ENCODE results near the gene RAB3C. TPM values are rescaled to one million over a fixed set of nuclear protein-coding genes. Genes with fewer than 3 reads are reported as not detected.

Gene RAB3C
- polyA plus RNA-seq, 6 donors from 2014 or later = 1.1 TPM; not detected in 5

- no peak for ATAC-seq (ENCODE audit: low read depth in 2 of 2)
Observed at GRCh38 chr5:58849223-58849622, 266.3 kb downstream of the RAB3C start.

DNA sequence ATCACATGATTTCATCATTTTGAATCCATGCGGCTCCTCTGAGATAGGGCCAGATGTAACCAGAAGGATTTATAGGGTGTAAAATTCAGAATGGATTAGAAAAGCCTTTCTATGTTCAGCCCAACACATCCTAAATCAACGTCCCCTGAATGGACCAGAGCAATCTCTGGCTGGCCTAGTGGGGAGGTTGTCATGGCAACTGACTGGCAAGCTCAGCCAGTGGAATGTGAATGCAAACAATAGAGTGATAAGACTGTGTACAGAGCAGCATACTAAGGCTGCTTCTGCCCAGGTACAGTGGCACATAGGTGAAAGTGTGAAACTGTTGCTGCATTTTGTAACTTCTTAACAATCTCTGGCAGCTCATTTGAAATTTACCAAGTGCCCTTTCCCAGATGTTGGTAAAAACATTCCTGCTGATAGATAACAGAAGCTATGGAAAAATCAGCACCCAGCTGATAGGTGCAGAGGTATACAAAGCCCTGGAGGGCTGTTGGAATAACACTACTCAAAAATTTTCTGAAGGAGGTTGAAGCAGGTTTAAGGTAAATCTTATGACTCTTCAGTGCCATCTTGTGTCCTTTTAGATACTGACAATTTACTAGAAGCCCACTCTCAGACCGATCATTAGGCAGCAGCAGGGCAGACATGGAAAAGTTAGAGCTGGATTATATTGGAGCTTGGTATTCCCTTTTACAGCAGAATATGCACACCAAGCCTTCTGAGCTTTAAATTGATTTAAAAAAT lies 267.2 kb downstream of the RAB3C start:
- ATAC-seq (ENCODE audit: low read depth in 2 of 2) (peak; percentile 40 to 67), DNase-seq (peak; percentile 35)
- Mint-ChIP-seq H3K27ac (no peak overlapping the region), H3K27me3 (peaks cover 0 to 12% (median 5%) of the 10 kb centered on the region in 3 donors), H3K36me3 (no peaks in the 10 kb centered on the region), H3K4me1 (peaks cover 0 to 5% (median 0%) of the 10 kb centered on the region in 3 donors), H3K9me3 (no peaks in the 10 kb centered on the region), H3K4me3 (no peak overlapping the region)

More at GRCh38 chr5:58849223-58849622, 266.3 kb downstream of the RAB3C start:
- Mint-ChIP-seq H3K27ac (no peak overlapping the region), H3K27me3 (peaks cover 0 to 12% (median 5%) of the 10 kb centered on the region in 3 donors), H3K9me3 (no peaks in the 10 kb centered on the region), H3K4me1 (peaks cover 0 to 5% (median 0%) of the 10 kb centered on the region in 3 donors), H3K36me3 (no peaks in the 10 kb centered on the region), H3K4me3 (no peak overlapping the region)
- no peak for DNase-seq

DNA sequence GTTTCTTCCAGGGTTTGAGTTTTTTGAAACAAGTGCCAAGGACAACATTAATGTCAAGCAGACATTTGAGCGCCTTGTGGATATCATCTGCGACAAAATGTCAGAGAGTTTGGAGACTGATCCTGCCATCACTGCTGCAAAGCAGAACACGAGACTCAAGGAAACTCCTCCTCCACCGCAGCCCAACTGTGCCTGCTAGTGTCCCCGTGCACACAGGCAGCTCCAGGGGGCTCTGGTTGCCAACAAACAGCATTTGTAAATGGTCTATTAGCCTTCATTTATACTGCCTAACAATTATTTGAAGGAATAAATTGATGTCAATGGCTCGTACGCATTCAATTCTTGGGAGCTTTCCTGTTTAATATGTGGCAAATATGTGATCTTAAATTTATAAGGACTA lies 268.3 kb downstream of the RAB3C start:
- H3K27ac Mint-ChIP-seq = no peak overlapping the region
- DNase-seq = no peak
- no peaks in the 10 kb centered on the region for H3K9me3 Mint-ChIP-seq
- peaks cover 0 to 12% (median 5%) of the 10 kb centered on the region in 3 donors for H3K27me3 Mint-ChIP-seq
- no peaks in the 10 kb centered on the region for H3K36me3 Mint-ChIP-seq
- peaks cover 0 to 5% (median 0%) of the 10 kb centered on the region in 3 donors for H3K4me1 Mint-ChIP-seq
- H3K4me3 Mint-ChIP-seq = no peak overlapping the region
- no peak for ATAC-seq (ENCODE audit: low read depth in 2 of 2)

GRCh38 chr5:58851571-58851970 lies 268.7 kb downstream of the RAB3C start:
- no peaks in the 10 kb centered on the region for H3K9me3 Mint-ChIP-seq
- no peaks in the 10 kb centered on the region for H3K36me3 Mint-ChIP-seq
- no peak overlapping the region for H3K4me3 Mint-ChIP-seq
- no peak overlapping the region for H3K27ac Mint-ChIP-seq
- DNase-seq = no peak
- peaks cover 0 to 12% (median 5%) of the 10 kb centered on the region in 3 donors for H3K27me3 Mint-ChIP-seq
- peaks cover 0 to 5% (median 0%) of the 10 kb centered on the region in 3 donors for H3K4me1 Mint-ChIP-seq
- no peak for ATAC-seq (ENCODE audit: low read depth in 2 of 2)

DNA sequence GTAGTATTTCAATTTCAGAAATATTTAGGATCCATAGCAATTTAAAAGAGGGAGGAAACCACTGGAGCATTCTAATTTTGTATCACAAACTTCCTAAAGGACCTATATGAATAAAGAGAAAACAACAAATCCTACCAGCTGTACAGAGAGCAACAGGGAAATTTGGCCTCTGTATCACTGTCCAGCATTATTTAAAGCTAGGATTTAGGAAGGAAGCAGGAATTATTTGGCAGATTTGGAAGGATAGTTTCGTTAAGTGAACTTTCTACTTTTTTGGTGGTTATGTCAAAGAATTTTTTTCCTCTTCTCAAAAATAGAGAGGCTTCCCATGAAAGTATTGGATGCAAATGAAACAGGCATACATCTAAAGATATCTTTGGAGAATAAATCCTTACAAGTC lies 269.7 kb downstream of the RAB3C start:
- ATAC-seq (ENCODE audit: low read depth in 2 of 2) = no peak

DNA sequence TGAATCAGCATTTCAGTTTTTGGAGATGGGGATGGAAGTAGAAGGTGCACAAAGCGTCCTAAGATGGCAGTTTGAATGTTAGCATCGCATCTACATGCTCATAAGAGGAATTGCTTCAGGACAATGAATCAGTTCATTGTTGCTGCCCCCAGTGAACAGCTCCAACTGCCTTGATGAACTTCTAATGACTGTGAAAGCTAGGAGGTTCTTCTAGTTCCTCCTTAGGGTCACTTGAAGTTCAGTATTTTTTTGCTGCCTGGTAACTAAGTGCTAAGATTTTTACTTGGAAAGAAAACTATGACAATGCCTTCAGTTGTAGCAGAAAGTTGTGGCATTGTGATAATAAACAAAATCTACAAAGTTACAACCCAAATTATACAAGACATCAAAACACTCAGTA lies 271.6 kb downstream of the RAB3C start:
- H3K36me3 Mint-ChIP-seq = no peaks in the 10 kb centered on the region
- peaks cover 0 to 5% (median 0%) of the 10 kb centered on the region in 3 donors for H3K4me1 Mint-ChIP-seq
- H3K27ac Mint-ChIP-seq = no peak overlapping the region
- peaks cover 0 to 20% (median 5%) of the 10 kb centered on the region in 3 donors for H3K27me3 Mint-ChIP-seq
- DNase-seq = no peak
- no peak for ATAC-seq (ENCODE audit: low read depth in 2 of 2)
- H3K4me3 Mint-ChIP-seq = no peak overlapping the region
- H3K9me3 Mint-ChIP-seq = no peaks in the 10 kb centered on the region

More for the DNA sequence above, 269.7 kb downstream of the RAB3C start:
- no peak for DNase-seq
- no peaks in the 10 kb centered on the region for H3K36me3 Mint-ChIP-seq
- peaks cover 0 to 12% (median 5%) of the 10 kb centered on the region in 3 donors for H3K27me3 Mint-ChIP-seq
- H3K27ac Mint-ChIP-seq = no peak overlapping the region
- H3K9me3 Mint-ChIP-seq = no peaks in the 10 kb centered on the region
- H3K4me3 Mint-ChIP-seq = no peak overlapping the region
- peaks cover 0 to 5% (median 0%) of the 10 kb centered on the region in 3 donors for H3K4me1 Mint-ChIP-seq

DNA sequence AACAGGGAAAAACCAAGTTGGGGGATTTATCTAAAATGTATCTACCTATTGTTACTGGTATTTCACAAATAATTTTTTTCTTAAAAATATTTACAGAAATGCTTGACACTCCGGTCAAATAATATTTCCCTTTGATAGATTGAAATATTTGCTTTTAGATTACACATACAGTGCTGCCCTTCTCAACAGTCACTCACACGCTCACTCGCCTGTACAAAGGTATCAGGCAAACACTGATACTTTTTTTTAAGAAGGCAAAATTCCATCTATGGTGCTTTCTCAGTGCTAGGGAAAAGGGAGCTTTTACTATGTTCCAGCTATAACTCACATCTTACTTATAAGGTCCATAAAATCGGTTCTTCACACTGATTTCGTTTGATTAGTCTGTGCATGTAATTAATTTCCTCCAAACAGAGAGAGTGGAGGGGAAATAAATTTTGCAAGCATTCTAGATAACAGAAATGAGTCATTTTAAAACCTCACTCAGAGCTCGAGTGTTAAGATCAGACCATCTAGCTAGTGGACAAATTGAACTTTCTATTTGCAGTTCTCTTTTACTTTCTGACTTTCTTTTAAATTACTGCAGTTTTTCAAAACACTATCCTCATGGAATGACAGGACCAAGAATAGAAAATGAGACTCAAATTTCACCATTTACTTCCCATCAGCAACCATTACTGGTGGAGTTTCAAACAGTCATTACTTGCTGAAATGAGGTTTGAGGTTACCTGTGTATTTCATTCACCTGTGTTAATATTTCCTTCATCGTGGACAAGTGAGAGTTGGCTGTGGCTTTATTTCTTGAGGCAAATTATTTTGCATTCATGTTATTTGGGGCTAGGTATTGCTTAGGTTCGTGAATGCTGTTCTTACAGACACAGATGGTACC lies 273.2 kb downstream of the RAB3C start:
- Mint-ChIP-seq H3K9me3 (no peaks in the 10 kb centered on the region), H3K4me1 (no peaks in the 10 kb centered on the region), H3K36me3 (no peaks in the 10 kb centered on the region), H3K27ac (no peak overlapping the region), H3K4me3 (no peak overlapping the region), H3K27me3 (peaks cover 0 to 20% (median 0%) of the 10 kb centered on the region in 3 donors)
- DNase-seq (no peak), ATAC-seq (ENCODE audit: low read depth in 2 of 2) (no peak)

DNA sequence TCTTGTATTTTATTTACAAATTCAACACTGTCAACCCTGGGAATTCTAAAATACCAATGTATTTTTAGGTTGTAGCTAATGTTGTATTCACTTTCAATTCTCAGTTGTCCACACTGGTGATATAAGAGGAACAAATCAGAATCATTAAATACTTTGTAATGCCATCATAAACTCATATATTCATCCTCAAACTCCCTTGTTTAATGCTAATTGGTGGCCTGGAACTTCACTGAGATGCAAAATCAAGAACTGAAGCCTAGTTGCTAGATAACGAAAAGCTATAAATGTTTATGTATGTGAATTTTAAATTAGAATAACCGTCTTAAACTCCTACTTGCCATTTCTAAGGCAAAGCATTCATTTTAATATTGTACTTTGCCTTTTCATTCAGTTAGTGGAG lies 274.7 kb downstream of the RAB3C start:
- DNase-seq (no peak), ATAC-seq (ENCODE audit: low read depth in 2 of 2) (no peak)
- Mint-ChIP-seq H3K36me3 (no peaks in the 10 kb centered on the region), H3K4me3 (no peak overlapping the region), H3K27me3 (peaks cover 0 to 9% (median 0%) of the 10 kb centered on the region in 3 donors), H3K27ac (no peak overlapping the region), H3K4me1 (no peaks in the 10 kb centered on the region), H3K9me3 (no peaks in the 10 kb centered on the region)

DNA sequence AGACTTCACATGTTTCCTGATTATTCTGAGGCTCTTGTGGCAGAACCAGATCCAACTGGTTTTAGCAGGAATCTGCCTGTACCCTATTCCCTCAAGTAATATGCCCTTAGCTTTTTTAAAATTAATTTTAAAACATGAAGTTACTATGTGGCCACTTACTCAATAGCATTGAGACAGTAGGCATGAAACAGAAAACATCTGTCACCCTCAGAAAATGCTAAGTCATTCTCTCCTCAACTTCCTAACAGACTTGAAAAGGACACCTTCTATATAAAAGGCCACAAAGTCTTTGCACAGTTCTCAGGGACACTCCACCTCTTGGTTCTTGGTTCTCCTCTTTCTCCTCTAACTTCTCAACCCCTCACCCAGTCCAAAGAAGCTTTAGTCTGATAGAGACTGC lies 277.8 kb downstream of the RAB3C start:
- ATAC-seq (ENCODE audit: low read depth in 2 of 2) (no peak), DNase-seq (no peak)
- H3K27me3 Mint-ChIP-seq = peaks cover 0 to 9% (median 0%) of the 10 kb centered on the region in 3 donors
- H3K4me1 Mint-ChIP-seq = no peaks in the 10 kb centered on the region
- H3K4me3 Mint-ChIP-seq = no peak overlapping the region
- no peak overlapping the region for H3K27ac Mint-ChIP-seq
- H3K9me3 Mint-ChIP-seq = no peaks in the 10 kb centered on the region
- H3K36me3 Mint-ChIP-seq = no peaks in the 10 kb centered on the region

- Mint-ChIP-seq H3K27ac (peak overlapping the region in 1 of 6 donors; percentile 48), H3K4me1 (no peaks in the 10 kb centered on the region), H3K9me3 (no peaks in the 10 kb centered on the region), H3K4me3 (no peak overlapping the region), H3K36me3 (no peaks in the 10 kb centered on the region), H3K27me3 (peaks cover 0 to 5% (median 0%) of the 10 kb centered on the region in 3 donors)
- DNase-seq (no peak), ATAC-seq (ENCODE audit: low read depth in 2 of 2) (no peak)
Observed at GRCh38 chr5:58868931-58869330, 286.1 kb downstream of the RAB3C start.

DNA sequence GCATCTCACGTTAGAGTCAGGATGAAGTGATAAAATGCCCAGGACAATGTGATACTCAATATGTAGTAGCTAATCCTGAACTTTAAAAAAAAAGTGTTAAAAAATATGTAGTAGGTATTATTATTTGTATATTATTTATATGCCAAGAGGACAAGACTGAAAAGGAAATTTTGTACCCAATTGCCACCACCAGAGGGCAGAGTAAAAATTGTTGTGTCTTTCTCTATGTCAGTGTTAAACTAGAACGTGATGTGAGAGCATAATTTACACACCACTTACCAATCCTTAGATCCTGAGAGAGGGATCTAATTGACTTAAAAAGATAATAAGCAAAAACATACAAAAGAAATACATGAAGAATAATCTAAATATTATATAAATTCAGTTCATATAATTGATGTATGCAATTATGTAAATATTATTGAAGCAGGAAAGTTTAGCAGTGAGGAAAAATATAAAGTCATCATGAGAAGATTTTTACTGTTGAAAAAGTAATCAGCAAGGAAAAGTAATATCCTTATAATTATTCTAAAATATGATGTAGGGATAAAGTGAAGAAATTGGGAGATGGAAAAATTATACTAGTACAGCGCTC lies 288.9 kb downstream of the RAB3C start:
- Mint-ChIP-seq H3K4me3 (no peak overlapping the region), H3K4me1 (peaks cover 0 to 5% (median 0%) of the 10 kb centered on the region in 3 donors), H3K9me3 (no peaks in the 10 kb centered on the region), H3K36me3 (no peaks in the 10 kb centered on the region), H3K27me3 (peaks cover 0 to 7% (median 0%) of the 10 kb centered on the region in 3 donors), H3K27ac (no peak overlapping the region)
- no peak for ATAC-seq (ENCODE audit: low read depth in 2 of 2)
- DNase-seq = peak; percentile 9

DNA sequence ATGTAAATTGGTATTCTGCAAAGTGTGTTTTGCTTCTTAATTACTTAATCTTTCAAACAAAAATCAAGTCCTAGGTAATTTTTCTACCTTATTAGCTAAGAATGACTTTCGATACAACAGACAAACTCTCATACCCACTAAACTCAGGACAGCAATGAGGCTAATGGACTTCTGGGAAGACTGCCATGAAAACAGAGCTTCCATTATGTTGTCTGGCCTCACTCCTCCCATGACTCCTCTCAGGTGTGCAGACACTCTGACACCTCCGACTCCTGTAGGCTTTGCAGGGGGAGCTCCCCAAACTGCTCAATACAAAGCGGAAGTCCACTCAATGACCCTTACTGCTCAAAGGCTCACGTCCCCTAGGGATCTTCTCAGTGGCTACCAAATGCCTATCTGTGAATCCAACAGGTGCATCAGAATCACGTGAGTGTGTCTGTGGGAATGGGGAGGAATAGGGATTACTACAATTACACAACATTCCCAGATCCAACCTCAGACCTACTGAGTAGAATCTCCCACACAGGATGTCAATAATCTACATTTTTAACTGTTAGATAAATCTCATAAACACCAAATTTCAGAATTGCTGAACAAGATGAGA lies 289.9 kb downstream of the RAB3C start:
- Mint-ChIP-seq H3K27ac (no peak overlapping the region), H3K4me3 (no peak overlapping the region), H3K4me1 (peaks cover 0 to 5% (median 0%) of the 10 kb centered on the region in 3 donors), H3K36me3 (no peaks in the 10 kb centered on the region), H3K27me3 (peaks cover 0 to 15% (median 0%) of the 10 kb centered on the region in 3 donors), H3K9me3 (no peaks in the 10 kb centered on the region)
- ATAC-seq (ENCODE audit: low read depth in 2 of 2) = no peak
- no peak for DNase-seq

DNA sequence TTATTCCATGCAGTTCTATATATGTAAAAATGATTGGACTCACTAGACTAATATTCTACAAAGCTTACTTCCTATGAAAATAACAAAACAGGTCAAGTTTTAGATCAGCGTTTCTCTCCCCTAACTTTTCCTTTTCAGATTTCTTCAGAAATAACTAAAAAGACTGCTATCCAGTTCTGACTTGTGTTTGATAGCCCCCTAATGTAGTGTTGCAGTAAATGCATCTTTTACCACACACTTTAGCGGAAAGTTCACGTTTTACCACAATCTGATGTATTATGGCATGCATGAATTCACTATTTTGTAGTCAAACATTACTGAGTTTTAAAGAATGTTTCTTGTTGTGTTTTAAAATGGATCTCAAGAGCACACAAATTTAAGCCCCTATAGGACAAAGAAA lies 292.7 kb downstream of the RAB3C start:
- ATAC-seq (ENCODE audit: low read depth in 2 of 2) (no peak), DNase-seq (no peak)
- Mint-ChIP-seq H3K27me3 (peaks cover 0 to 15% (median 0%) of the 10 kb centered on the region in 3 donors), H3K4me3 (no peak overlapping the region), H3K4me1 (peaks cover 0 to 5% (median 0%) of the 10 kb centered on the region in 3 donors), H3K9me3 (no peaks in the 10 kb centered on the region), H3K27ac (no peak overlapping the region), H3K36me3 (no peaks in the 10 kb centered on the region)

Data from naive B cell (primary cell).